Measurements from ENCODE around the gene CD58. TPM values are rescaled to one million over a fixed set of nuclear protein-coding genes. Genes with fewer than 3 reads are reported as not detected.

Gene CD58
- polyA plus RNA-seq, 1 experiment, result 7.3 TPM

- no peaks in the 10 kb centered on the region; the same call in 1 of the 2 replicates for H3K9me3 ChIP-seq (ENCODE audit: control insufficient read depth, insufficient read depth, low read length)
- TF ChIP-seq CTCF (IDR thresholded peaks at IDR 0.05; ENCODE audit: low read depth, low read length), result no peak
- H3K4me3 ChIP-seq (ENCODE audit: low read depth, low read length), result no peak overlapping the region
- H3K27me3 ChIP-seq (ENCODE audit: control insufficient read depth, insufficient read depth, low read length), result no peaks in the 10 kb centered on the region
- DNase-seq (ENCODE audit: low read depth, low spot score), result no peak
- CTCF ChIA-PET, result interaction anchor here (0.8 to 11.7 kb wide), 7 partner anchors 12 to 356 kb away, joined by 3 to 215 read pairs (median 4); no protein-coding TSS in a partner anchor
- POLR2A ChIA-PET, result no interaction called here
- H3K27ac ChIP-seq (ENCODE audit: low read depth, low read length), result no peak overlapping the region
Measured at GRCh38 chr1:116496898-116497297, 73.9 kb downstream of the CD58 start.

- DNase-seq (ENCODE audit: low read depth, low spot score), result no peak
- Histone ChIP-seq H3K9me3 (ENCODE audit: control insufficient read depth, insufficient read depth, low read length) (no peaks in the 10 kb centered on the region; the same call in 1 of the 2 replicates), H3K27me3 (ENCODE audit: control insufficient read depth, insufficient read depth, low read length) (no peaks in the 10 kb centered on the region), H3K4me3 (ENCODE audit: low read depth, low read length) (no peak overlapping the region), H3K27ac (ENCODE audit: low read depth, low read length) (no peak overlapping the region)
- ChIA-PET CTCF (interaction anchor here (1.0 to 11.7 kb wide), 5 partner anchors 12 to 356 kb away, joined by 4 to 215 read pairs (median 16); no protein-coding TSS in a partner anchor), POLR2A (no interaction called here)
- TF ChIP-seq CTCF (IDR thresholded peaks at IDR 0.05; ENCODE audit: low read depth, low read length), result no peak
Measured at GRCh38 chr1:116496380-116496779, 74.4 kb downstream of the CD58 start.

GRCh38 chr1:116495535-116495934, 75.3 kb downstream of the CD58 start:
- no peak for TF ChIP-seq CTCF (IDR thresholded peaks at IDR 0.05; ENCODE audit: low read depth, low read length)
- POLR2A ChIA-PET, result no interaction called here
- CTCF ChIA-PET, result interaction anchor here (1.9 to 11.7 kb wide), 4 partner anchors 11 to 355 kb away, joined by 7 to 215 read pairs (median 100); no protein-coding TSS in a partner anchor
- H3K27me3 ChIP-seq (ENCODE audit: control insufficient read depth, insufficient read depth, low read length), result peaks cover 3% of the 10 kb centered on the region
- no peak for DNase-seq (ENCODE audit: low read depth, low spot score)
- H3K4me3 ChIP-seq (ENCODE audit: low read depth, low read length), result no peak overlapping the region
- H3K9me3 ChIP-seq (ENCODE audit: control insufficient read depth, insufficient read depth, low read length), result no peaks in the 10 kb centered on the region; the same call in 1 of the 2 replicates
- H3K27ac ChIP-seq (ENCODE audit: low read depth, low read length), result no peak overlapping the region

GRCh38 chr1:116494745-116495144, 76.1 kb downstream of the CD58 start:
- Histone ChIP-seq H3K27me3 (ENCODE audit: control insufficient read depth, insufficient read depth, low read length) (peaks cover 3% of the 10 kb centered on the region), H3K27ac (ENCODE audit: low read depth, low read length) (no peak overlapping the region), H3K4me3 (ENCODE audit: low read depth, low read length) (no peak overlapping the region), H3K9me3 (ENCODE audit: control insufficient read depth, insufficient read depth, low read length) (no peaks in the 10 kb centered on the region; the same call in 1 of the 2 replicates)
- POLR2A ChIA-PET, result no interaction called here
- CTCF ChIA-PET, result interaction anchor here (0.7 to 11.7 kb wide), 6 partner anchors 10 to 356 kb away, joined by 3 to 215 read pairs (median 12); no protein-coding TSS in a partner anchor
- no peak for DNase-seq (ENCODE audit: low read depth, low spot score)
- TF ChIP-seq CTCF (IDR thresholded peaks at IDR 0.05; ENCODE audit: low read depth, low read length), result no peak

DNA sequence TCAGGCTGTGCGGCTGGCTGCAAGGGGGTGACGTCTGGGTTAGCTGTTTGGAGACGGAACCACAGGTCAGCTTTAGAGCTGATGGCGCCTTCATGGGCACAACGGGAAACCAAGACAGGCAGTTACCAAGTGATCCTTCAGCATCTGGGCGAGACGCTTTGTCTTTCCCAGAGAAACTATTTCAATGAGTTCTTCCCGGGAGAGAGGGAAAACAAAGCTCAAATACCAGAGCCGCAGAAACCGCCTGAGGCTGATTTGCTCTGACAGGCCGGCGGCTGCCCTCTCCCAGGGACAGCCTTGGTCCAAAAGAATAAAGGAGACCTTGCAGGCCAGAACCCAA, 76.5 kb downstream of the CD58 start:
- Histone ChIP-seq H3K4me3 (ENCODE audit: low read depth, low read length) (no peak overlapping the region), H3K27me3 (ENCODE audit: control insufficient read depth, insufficient read depth, low read length) (peaks cover 3% of the 10 kb centered on the region), H3K27ac (ENCODE audit: low read depth, low read length) (no peak overlapping the region), H3K9me3 (ENCODE audit: control insufficient read depth, insufficient read depth, low read length) (no peaks in the 10 kb centered on the region; the same call in 1 of the 2 replicates)
- ChIA-PET POLR2A (no interaction called here), CTCF (interaction anchor here (0.5 to 10.6 kb wide), 5 partner anchors 9 to 788 kb away, joined by 3 to 184 read pairs (median 4); no protein-coding TSS in a partner anchor)
- TF ChIP-seq CTCF (IDR thresholded peaks at IDR 0.05; ENCODE audit: low read depth, low read length), result no peak
- DNase-seq (ENCODE audit: low read depth, low spot score), result no peak
